WTC11 (cell line): ENCODE data around the gene SLCO2A1. TPM values are rescaled to one million over a fixed set of nuclear protein-coding genes. Genes with fewer than 3 reads are reported as not detected.

Experiments
- ATAC-seq: fragments of 200-7000 bp; cut with Tn5 transposase; 2 replicates; pipeline ENCODE4 v1.10.0; 2021; ENCODE audit warnings: mild to moderate bottlenecking, moderate library complexity
- CTCF ChIA-PET: fragments of 300-600 bp; sonication (Branson Sonifier 250); formaldehyde crosslinking; loops from one replicate; lab custom pipeline; 2021; ENCODE audit warnings: antibody characterized with exemption; lab: Charles Lee
- POLR2A ChIA-PET: fragments of 350-600 bp; sonication (Branson Sonifier 250); formaldehyde crosslinking; loops from one replicate; lab custom pipeline; 2021; ENCODE audit warnings: antibody characterized with exemption; lab: Charles Lee
- DNase-seq: peaks from one replicate; pipeline ENCODE4 v3.0.0; 2021; ENCODE audit warnings: low spot score
- H3K27ac Mint-ChIP-seq: 2 replicates; pipeline ENCODE4 v1.8.0; 2021; ENCODE audit warnings: mixed read lengths
- H3K27me3 Mint-ChIP-seq: 2 replicates; pipeline ENCODE4 v1.8.0; 2021; ENCODE audit warnings: low read depth, mild to moderate bottlenecking, moderate library complexity, mixed read lengths
- H3K36me3 Mint-ChIP-seq: 2 replicates; pipeline ENCODE4 v1.8.0; 2021; ENCODE audit warnings: mixed read lengths
- H3K4me1 Mint-ChIP-seq: 2 replicates; pipeline ENCODE4 v1.8.0; 2022; ENCODE audit warnings: mixed read lengths
- H3K4me3 Mint-ChIP-seq: 2 replicates; pipeline ENCODE4 v1.8.0; 2021; ENCODE audit warnings: mild to moderate bottlenecking, moderate library complexity, mixed read lengths
- H3K9me3 Mint-ChIP-seq: 2 replicates; pipeline ENCODE4 v1.8.0; 2021; ENCODE audit warnings: mixed read lengths
- AFF4 ChIP-seq: sonication (generic); formaldehyde crosslinking; IDR thresholded peaks from 2 replicates; pipeline ENCODE4 v1.8.1; 2023; ENCODE audit warnings: mild to moderate bottlenecking, missing genetic modification reagents, borderline replicate concordance
- ATF6 ChIP-seq: sonication (generic); formaldehyde crosslinking; IDR thresholded peaks from 2 replicates; pipeline ENCODE4 v1.8.1; 2023; ENCODE audit warnings: mild to moderate bottlenecking, missing genetic modification reagents
- ELF4 ChIP-seq: sonication (generic); formaldehyde crosslinking; IDR thresholded peaks from 2 replicates; pipeline ENCODE4 v1.8.1; 2022; ENCODE audit warnings: low read depth, mild to moderate bottlenecking, moderate library complexity, missing genetic modification reagents
- FOXP1 ChIP-seq: sonication (generic); formaldehyde crosslinking; IDR thresholded peaks from 2 replicates; pipeline ENCODE4 v1.8.0; 2022; ENCODE audit warnings: missing genetic modification reagents, mild to moderate bottlenecking, moderate library complexity, borderline replicate concordance
- MLX ChIP-seq: sonication (generic); formaldehyde crosslinking; IDR thresholded peaks from 2 replicates; pipeline ENCODE4 v1.8.1; 2023; ENCODE audit warnings: mild to moderate bottlenecking, missing genetic modification reagents, moderate library complexity
- NFE2L1 ChIP-seq: sonication (generic); formaldehyde crosslinking; IDR thresholded peaks from 2 replicates; pipeline ENCODE4 v1.8.1; 2023; ENCODE audit warnings: missing genetic modification reagents
- PRDM15 ChIP-seq: sonication (generic); formaldehyde crosslinking; IDR thresholded peaks from 2 replicates; pipeline ENCODE4 v1.8.0; 2022; ENCODE audit warnings: missing genetic modification reagents
- ZNF219 ChIP-seq: sonication (generic); formaldehyde crosslinking; IDR thresholded peaks from 2 replicates; pipeline ENCODE4 v1.8.0; 2023; ENCODE audit warnings: missing genetic modification reagents, mild to moderate bottlenecking, borderline replicate concordance
- ZNF317 ChIP-seq: sonication (generic); formaldehyde crosslinking; IDR thresholded peaks from 2 replicates; pipeline ENCODE4 v1.8.1; 2023; ENCODE audit warnings: low read depth, mild to moderate bottlenecking, moderate library complexity, missing genetic modification reagents, borderline replicate concordance
- ZNF396 ChIP-seq: fragments of 250-450 bp; sonication (Bioruptor Pico); IDR thresholded peaks from 2 replicates; pipeline ENCODE4 v1.8.0; 2021; ENCODE audit warnings: mild to moderate bottlenecking, moderate library complexity, borderline replicate concordance
- total RNA-seq: library from RNA; stranded (reverse); gene quantifications from 3 replicates; pipeline ENCODE4 v1.2.3, GENCODE V29; 2021

SLCO2A1 gene
- total RNA-seq, 1 experiment from 2014 or later = 3.3 TPM

- no peaks in the 10 kb centered on the region for H3K9me3 Mint-ChIP-seq
- H3K27ac Mint-ChIP-seq = no peak overlapping the region
- TF ChIP-seq ATF6 = no peak
- TF ChIP-seq NFE2L1 (CRISPR knock-in tag) = no peak
- TF ChIP-seq FOXP1 = no peak
- TF ChIP-seq MLX = no peak
- TF ChIP-seq AFF4 (CRISPR knock-in tag) = no peak
- TF ChIP-seq PRDM15 (CRISPR knock-in tag) = no peak
- no peak for TF ChIP-seq ELF4 (CRISPR knock-in tag)
- TF ChIP-seq ZNF396 (CRISPR knock-in tag) = no peak
- TF ChIP-seq, all 79 proteins: peak for 0
- Mint-ChIP-seq H3K4me1 (peaks cover 22% of the 10 kb centered on the region), H3K27me3 (no peaks in the 10 kb centered on the region), H3K4me3 (no peak overlapping the region), H3K36me3 (no peaks in the 10 kb centered on the region)
- ChIA-PET POLR2A (no interaction called here), CTCF (interaction anchor here (0.8 to 1.4 kb wide), 4 partner anchors 9 to 121 kb away, joined by 4 read pairs; no protein-coding TSS in a partner anchor)
- no peak for ATAC-seq
- DNase-seq = no peak
Measured at GRCh38 chr3:133938770-133939462, 90.8 kb downstream of the SLCO2A1 start.

GRCh38 chr3:133937756-133938601, 91.7 kb downstream of the SLCO2A1 start:
- ChIA-PET CTCF (interaction anchor here (1.0 to 2.4 kb wide), 5 partner anchors 10 to 119 kb away, joined by 3 to 7 read pairs (median 4); partner anchors contain the start of gene SLCO2A1), POLR2A (no interaction called here)
- TF ChIP-seq ZNF219 = no peak
- TF ChIP-seq ZNF317 (CRISPR knock-in tag) = peak; percentile 84
- DNase-seq (no peak), ATAC-seq (peak; percentile 18)
- Mint-ChIP-seq H3K27me3 (no peaks in the 10 kb centered on the region), H3K4me3 (no peak overlapping the region), H3K27ac (no peak overlapping the region), H3K36me3 (no peaks in the 10 kb centered on the region), H3K9me3 (no peaks in the 10 kb centered on the region), H3K4me1 (peaks cover 22% of the 10 kb centered on the region)
